ENCODE measurements around the gene CFAP99. TPM values are rescaled to one million over a fixed set of nuclear protein-coding genes. Genes with fewer than 3 reads are reported as not detected.
"Not testable (repeated sequence)": the region's sequence is repeated elsewhere in the genome, so short reads cannot be mapped to it uniquely, and the experiment has no call there.

Gene CFAP99
- total RNA-seq, 1 donor from 2014 or later, result not detected

GRCh38 chr4:2429945-2430757, 11.4 kb downstream of the CFAP99 start:
- not testable (repeated sequence) for DNase-seq

DNA sequence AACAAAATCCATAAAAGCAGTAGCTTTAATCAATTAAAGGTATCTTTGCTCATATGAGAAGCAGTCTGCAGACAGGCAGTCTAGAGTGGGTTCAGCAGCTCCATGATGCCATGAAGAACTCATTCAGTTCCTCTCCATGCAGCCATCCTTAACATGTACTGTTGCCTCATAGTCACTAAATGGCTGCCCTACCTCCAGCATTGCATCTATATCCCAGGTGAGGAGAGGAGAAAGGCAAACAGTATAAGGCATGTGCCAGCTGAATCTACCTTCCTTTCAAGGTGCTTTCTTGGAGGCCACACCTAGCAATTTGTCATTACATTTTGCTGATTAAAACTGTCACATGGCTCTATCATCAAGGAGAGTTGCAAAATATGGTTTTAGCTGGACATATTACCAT, 13.2 kb downstream of the CFAP99 start:
- DNase-seq, result no peak

- peak; percentile 66 for DNase-seq
Observed at GRCh38 chr4:2432991-2433530, 14.3 kb downstream of the CFAP99 start.

DNA sequence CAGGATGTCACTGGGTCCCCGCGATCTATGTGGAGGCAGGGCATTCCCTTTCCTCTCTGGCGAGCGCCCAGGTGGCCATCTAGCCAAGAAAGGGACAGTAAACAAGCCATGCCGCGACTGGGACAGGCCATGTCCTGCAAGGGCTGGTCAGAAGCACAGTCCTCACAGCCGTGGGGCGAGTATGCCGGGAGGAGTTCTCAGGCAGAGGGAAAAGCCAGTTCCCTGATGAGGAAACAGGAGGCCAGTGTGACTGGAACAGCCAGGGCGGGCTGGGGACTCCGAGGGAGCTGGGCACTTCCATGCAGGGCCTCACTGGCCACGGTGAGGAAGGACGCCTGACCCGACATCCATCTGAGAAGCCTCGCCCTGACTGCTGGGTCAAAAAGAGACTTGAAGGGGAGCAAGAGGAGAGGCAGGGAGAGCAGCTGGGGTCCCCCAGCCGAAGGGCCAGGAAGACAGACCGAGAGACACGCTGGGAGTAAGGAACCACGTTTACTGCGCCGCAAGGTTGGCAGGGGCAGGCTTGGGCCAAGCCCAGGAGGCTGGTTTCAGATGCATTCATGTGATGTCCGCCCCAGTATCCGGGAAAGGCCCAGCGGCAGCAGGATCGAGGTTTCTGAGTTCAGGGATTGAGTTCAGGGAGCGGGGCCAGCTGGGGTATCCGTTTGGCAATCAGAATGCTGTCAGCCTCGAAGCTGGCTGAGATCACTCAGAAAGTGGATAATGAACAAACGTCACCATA, 15.0 kb downstream of the CFAP99 start:
- DNase-seq, result no peak

GRCh38 chr4:2434420-2434819, 15.7 kb downstream of the CFAP99 start:
- no peak for DNase-seq

DNA sequence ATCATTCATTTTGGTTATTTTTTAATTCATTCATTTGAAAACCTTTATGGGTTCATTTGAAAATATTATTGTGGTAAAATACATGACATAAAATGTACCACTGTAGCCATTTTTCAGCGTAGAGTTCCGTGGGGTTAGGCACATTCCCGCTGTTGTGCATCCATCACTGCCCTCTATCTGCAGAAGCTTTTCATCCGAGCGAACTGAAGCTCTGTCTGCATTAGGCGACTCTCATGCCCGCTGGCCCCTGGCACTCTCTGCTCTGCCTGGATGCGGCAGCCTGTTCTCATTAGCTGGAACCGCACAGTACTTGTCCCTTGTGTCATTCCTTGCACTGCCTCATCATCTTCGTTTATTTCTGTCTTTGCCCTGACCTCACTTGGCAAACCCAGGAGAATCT, 17.5 kb downstream of the CFAP99 start:
- DNase-seq, result peak; percentile 32

DNA sequence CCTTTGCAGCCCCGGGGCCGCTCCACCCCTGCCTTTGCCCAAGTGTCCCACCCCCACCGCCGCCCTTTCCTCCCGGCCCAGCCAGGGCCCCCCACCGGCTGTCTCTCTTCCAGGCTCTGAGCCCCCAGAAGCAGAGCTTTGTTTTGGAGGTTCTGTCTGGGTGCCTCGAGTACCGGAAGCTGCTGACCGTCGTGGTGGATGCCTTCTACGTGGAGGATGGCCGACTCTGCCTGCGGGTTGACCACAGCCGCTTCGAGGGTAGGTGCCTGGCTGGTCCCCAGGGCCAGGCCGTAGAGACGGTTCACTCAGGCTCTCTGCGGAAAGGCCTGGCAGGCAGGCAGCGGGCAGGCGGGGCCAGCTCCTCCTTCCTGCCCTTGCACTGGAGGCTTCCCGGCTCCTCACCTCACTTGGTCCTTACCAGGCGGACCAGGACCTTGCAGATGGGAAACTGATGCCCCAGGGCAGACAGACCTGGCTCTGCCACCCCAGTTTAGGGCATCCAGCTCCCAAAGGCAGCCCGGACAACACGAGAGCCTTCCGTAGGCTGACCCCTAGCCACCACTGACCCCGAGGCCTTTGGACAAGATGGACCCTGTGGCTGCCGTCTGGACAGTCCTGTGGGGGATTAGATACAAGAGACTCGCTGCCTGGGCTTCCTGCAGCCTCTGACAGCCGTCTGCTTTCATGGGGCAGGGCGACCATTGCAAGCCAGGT, 18.2 kb downstream of the CFAP99 start:
- no peak for DNase-seq

DNA sequence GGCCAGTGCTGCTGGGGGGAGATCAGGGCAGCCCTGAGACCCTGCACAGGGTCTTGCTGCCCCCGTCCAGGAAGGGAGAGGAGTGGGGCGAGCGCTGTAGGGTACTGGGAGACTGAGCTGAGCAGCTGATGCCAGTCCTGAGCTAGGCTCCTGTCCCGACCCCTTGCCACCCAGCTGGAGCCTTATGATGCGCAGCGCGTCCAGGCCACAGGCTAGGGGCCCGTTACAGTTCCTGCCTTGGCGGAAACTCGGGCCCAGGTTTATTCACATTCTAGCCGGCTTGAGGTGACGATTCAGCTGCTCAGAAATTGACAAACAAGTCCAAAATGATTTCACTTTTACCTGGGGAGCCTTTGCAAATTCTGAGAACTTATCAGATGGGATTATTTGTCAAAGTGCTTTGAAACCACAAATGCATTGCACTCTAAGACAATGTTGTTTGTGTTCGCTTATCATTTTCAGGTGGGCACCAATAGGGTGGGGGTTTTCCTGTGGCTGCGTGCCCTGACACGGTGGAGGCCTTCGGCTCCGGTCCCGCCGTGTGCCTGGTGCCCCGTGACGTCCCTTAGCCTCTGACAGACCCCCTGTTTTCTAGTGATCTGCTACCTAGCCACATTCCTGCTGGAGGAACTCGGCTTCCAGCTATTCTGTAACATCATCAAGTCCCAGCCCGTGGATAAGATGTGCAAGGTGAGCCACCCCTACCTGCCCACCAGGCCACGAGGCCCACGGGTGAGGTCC, 18.9 kb downstream of the CFAP99 start:
- DNase-seq, result no peak

DNA sequence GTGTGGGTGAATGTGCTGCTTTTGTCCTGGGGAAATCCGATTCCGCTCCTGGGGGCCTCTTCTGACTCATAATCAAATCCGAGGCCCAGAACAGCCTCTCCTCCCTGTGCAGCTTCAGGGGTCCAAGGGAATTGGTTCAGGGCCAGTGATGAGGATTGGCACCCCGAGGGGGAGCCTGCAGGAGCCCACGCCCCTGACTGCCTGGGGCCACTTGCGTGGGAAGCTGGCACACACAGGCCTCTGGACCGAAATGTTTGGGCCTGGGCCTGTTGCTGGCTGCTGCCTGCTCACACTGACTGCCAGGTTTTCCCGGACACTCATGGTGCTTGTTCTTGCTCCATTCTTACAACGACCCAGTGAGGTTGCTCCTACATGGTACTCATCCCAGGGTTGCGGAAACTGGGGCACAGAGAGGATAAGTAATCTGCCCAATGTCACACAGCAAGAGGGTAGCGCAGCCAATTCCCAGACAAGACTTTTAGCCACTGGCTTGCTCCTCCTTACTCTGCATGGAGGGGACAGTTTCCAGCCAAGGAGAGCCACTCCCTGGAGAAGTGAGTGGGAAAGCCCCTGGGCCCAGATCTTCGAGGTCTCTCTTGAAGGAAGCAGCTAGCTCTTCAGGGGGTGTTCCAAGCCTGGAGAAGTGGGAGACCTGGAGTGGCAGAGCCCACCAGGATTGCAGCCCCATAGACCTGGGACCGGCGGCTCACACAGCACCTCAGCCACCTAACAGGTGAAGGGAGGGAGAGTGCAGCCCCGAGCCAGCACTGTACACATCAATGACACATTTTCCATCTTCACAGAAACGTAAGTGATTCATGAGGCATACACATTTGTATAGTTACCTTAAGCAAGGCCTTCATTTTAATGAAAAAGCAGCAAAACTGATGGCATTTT, 20.3 kb downstream of the CFAP99 start:
- DNase-seq, result no peak

- DNase-seq, result no peak
Observed at GRCh38 chr4:2441393-2442174, 22.8 kb downstream of the CFAP99 start.

DNA sequence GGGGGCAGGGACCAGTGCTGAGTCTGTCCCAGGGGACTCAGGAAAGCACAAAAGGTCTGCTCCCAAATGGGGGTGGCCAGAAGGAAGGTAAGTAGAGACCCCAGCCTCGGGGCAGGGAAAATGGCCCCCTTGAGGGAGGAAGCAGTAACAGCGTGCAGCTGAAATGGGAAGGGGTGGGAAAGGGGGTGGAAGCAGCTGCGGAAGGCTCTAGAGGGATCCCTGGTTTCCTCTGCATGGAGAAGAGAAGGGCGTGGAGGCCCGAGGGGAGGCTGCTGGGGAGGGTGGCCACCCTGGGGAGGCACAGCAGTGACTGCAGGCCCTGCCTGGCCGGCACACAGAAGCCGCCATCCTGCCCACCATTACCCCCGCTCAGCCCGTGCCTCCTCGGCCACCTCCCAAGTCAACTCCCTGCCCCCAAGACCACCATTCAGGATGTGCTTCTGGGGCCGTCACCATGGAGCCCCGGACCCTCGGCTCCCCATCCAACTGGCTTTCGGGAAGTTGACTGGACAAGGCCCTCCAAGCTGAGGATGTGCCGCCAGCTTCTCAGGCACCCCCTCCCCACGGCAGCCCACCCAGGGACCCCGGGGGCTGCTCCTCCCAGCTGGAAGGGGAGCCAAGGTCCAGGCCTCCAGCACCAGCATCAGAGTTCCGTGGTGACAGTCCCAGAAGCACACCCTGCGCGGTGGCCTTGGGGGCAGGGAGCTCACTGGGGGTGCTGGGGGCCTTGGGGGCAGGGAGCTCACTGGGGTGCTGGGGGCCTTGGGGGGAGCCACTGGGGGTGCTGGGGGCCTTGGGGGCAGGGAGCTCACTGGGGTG, 23.6 kb downstream of the CFAP99 start:
- DNase-seq, result no peak

GRCh38 chr4:2443061-2443730, 24.4 kb downstream of the CFAP99 start:
- no peak for DNase-seq

- DNase-seq, result no peak
Observed at GRCh38 chr4:2443956-2444740, 25.4 kb downstream of the CFAP99 start.

- no peak for DNase-seq
Observed at GRCh38 chr4:2445130-2445529, 26.4 kb downstream of the CFAP99 start.

- DNase-seq, result no peak
Observed at GRCh38 chr4:2445571-2445970, 26.8 kb downstream of the CFAP99 start.

- no peak for DNase-seq
Observed at GRCh38 chr4:2446656-2447564, 28.2 kb downstream of the CFAP99 start.

DNA sequence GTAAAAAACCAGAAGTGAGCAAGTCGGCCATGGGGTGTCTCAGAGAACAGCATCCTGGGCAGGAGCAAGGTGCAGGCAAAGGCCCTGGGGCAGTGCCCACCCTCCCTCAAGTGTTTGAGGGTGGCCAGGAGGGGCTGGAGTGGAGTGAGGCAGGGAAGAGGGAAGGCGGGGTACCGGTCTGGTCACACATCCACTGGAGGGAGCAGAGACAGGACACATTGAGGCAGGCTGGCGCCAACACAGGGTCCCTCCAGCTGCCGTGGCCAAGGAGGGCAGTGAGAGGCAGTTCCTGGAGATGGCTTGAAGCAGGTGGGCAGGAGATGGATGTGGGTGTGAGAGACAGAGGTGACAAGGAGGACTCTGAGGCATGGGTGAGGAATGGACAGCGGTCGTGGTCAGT, 29.8 kb downstream of the CFAP99 start:
- DNase-seq, result no peak

All from occipital lobe (tissue), 2 donors.